NOMO-1 treated with DMSO at 0.1 percent for 48 hours (cell line): ENCODE results near the gene TRIB2.

Source experiments
- DNase-seq: peaks from one replicate; lab custom pipeline; 2025; ENCODE audit not compliant: unreplicated experiment; lab: John Stamatoyannopoulos, UW

TRIB2 gene

DNA sequence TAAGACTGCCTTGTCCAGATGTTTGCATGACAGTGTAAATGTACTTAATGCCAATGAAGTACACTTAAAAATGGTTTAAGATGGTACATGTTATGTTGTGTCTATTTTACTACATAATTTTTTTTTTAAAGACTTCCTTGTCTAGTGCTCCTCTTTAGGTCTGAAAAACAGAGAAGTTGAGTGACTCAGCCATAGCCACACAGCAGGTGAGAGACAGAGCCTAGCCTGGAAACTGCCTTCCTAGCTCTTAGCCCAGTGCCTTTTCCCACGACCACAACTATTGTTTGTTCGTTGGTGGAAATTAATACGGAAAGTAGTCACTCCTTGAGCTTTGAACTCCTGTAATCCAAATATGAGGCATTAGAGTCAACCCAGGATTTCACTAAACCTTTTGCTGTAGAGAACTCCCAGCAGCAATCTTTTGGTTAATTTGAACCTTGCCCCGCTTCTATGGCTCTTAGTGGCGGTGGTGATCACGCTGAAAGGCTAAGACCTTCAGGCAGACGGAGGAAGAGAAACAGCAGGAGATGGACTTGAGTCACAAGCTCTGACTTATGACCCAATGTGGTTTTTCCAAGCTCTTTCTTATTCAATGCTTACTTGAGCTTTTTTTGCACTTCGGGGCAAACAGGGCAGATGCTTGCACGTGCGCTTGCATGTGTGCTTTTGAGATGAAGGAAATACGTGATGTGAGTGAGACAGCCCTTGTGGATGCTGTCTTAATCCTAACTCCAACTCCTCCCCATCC is 21.2 kb downstream of the TRIB2 start:
- no peak for DNase-seq

DNA sequence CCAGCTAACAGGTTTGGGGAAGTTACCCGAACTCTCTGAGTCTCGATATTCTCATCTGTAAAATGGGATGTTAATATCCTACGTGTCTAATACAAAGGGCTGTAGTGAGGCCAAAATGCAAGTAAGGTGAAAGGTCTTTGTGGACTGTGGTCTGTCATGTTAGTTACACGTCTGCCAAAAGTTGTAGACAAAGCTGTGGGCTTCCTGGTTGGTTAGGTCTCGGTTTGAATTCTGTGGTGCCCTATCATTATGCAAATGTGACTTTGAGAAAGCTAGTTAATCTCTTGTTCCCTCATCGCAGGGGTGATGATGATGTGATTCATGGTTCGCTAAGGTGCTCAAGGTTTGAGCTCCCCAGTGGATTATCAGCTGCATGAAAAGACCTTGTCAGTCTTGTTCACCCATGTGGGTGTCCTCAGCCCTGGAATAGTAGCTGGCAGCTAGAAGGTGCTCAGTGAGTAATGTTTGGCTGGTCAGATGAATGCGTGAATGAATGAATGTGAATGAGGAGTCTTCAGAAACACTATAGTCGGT is 23.1 kb downstream of the TRIB2 start:
- no peak for DNase-seq

DNA sequence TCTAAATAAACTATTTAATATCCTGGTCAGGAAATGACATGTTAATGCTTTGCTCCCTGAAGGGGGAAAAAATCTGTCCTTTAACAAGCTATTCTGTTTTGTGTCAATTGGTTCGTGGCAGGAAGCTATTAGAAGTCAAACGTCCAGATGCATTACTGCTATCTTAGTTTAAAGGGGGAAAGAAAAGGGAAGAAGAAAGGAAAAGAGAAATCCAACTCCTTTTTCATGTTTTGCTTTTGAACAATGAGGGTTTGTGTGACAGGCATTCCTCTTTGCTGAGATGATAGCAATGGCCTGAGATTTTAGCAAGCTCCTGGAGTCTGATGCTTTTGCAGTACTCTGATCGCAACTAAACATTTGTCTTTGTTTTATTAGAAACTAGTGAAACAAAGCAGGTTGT is 24.6 kb downstream of the TRIB2 start:
- DNase-seq = no peak

DNA sequence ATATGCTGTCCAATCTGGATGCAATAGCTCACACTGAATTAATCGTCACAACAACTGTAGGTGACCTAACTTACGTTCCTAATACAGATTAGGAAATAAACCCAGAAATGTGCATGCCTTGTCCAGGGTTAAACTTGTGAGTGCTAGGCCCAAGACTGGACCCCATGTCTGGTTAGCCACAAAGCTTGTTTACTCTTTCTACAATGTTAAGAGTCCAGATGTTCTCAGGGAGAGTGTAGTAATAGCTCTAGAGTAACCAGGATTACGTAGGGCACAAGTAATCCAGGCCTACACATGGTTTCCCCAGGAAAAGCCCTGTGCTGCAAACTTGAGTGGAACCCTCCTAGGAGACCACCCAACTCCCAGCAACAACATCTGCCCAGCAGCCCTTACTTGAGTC is 26.2 kb downstream of the TRIB2 start:
- DNase-seq = no peak

DNA sequence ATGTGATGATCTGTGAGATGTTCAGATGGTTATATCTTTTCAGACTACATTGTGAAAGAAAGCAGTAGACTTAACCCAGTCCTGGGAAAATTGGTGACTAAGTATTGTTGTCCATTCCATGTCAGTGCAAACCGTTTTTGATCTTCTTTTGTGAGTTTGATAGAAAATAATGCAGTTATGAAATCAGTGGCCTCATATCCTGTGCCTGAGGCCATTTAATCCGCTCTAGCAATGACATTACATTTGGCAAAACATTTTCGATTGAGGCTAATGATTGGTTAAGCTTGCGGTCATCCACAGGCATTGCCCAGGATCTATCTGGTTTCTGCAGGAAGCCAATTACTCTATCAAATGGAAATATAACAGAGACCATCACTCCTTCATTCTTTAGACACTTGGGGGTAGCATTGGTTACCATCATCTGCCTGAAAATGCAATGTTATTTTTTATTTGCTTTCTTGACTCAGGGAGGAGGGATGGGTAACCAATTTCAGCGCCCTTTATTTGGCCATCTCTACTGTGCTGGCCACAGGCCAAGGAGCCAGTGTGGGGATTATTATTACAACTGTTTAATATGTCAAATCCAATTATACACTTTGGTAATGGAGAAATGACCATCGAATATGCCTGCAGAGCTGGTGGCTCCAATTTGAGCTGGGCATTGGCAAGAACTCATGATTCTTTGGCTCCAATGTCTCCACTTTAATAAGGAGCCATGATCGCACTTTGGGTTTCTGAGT is 33.6 kb downstream of the TRIB2 start:
- no peak for DNase-seq

DNA sequence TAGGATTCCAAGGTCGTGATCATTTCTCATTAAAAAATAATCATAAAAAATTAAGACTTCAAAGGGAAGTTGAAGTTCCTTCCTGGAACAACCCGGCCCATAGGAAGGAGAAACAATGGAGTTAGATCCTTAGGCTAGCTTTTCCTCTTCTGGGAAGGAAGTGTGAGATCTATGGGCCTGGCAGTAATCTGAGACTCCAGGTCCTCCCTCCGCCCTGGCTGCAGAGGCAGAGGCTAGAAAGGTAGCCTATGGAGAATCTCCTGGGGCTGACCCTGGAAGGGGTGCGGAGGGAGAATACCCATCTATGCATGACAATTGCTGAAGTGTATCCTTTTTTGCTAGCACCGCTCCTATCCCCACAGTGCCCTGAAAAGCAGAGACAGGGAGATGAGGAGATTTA is 37.9 kb downstream of the TRIB2 start:
- DNase-seq = no peak

DNA sequence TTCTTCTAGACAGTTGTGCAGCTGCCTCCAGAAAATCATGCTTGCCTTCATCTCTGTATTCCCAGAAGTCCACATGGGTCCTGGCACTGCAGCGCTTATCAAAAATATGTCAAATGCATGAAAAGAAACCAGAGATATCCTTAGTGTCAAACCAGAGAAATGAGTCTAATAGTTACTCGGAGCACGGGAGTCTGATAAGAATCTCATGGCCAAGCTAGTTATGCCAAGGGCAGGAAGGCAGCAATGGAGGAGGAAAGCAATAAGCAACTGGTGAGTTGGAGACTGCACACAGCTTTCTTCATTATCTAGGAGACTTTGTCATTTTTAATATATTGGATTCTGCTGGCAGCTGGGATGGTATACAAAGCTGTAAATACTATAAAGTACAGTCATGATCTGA is 38.6 kb downstream of the TRIB2 start:
- DNase-seq = no peak

DNA sequence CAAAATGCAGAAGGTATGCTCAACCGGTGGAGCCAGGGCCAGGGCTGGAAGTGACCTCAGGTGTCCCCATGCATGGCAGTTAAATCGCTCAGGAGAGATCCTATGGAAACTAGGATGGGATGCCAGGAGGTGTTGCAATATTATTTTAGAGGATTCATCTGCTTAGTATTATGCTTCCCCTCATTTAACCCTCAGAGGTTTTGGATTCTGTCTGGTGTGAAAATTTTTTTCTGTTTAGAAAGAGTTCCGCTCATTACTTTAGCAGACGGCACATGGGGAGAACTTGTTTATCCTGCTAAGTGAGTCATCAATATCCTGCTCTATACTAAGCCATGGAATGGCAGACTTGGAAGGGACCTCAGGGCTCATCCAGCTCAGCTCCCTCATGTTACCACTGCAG is 42.5 kb downstream of the TRIB2 start:
- no peak for DNase-seq

DNA sequence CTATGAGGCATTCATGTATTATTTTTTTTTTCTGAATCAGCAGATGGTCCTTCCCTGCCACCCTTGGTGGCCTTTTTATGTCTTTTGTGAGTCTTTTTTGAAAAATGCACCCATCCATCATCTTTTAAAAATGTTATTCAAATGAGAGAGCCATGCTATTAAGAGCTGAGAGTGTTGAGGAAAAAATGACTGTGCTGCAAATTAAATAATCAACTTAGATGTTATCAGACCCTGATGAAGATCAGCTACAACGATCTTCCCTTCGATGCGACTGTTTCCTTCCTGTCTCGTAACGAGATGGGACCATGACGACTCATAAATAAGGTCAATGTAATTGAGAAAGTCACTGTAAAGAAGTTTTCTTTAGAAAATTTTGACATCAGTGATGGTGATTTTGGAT is 44.4 kb downstream of the TRIB2 start:
- no peak for DNase-seq

DNA sequence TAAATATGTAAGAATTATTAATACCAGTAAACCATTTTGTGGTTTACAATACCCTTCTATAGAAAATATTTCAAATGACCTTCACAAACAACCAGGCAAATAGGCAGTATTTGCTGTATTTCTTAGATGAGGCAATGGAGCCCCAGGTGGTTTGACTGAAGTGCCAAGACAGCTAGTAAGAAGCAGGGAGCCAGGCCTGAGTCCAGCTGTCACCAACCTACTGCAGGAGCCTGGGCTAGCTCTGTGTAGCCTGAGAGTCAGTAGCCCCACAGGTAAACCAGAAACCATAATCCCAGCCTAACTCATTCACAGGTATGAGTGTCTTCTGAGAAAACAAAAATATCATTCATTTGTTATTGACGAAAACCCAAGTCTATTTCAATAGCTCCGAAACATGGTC is 45.6 kb downstream of the TRIB2 start:
- DNase-seq = no peak

DNA sequence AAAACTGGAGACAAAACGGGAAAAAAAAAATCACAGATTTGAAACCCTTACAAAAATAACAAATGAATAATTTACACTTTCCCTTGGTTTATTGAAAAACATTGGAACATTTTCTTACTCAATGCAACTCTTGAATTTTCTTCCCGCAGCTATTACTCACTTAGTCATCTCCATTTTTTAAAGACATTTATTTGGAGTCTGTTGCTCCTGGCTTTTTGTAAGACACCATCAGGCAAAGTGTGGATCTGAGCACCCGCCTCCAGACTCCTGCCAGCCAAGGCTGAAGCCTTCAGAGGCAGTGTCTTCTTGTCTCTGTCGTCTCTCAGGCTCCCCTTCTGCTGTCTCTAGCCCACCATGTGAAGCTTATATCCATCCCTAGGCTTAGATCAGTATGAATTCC is 46.2 kb downstream of the TRIB2 start:
- DNase-seq = no peak

DNA sequence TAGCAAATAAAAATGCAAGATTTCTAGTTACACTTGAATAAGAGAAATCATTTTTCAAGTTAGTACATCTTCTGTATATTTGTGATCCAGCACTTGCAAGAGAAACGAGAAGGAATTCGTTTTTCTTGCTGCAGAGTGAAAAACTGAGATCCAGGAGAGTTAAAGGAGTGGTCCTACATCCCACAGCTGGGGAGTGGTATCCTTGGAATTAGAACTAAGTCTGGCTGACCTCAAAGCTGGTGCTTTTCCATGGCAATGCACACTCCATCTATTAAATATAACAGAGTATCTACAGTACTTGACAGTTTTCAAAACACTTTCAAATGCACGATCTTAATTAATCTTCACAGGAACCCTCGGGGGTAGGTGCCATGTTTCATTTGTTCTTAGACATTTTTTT is 46.8 kb downstream of the TRIB2 start:
- DNase-seq = no peak

DNA sequence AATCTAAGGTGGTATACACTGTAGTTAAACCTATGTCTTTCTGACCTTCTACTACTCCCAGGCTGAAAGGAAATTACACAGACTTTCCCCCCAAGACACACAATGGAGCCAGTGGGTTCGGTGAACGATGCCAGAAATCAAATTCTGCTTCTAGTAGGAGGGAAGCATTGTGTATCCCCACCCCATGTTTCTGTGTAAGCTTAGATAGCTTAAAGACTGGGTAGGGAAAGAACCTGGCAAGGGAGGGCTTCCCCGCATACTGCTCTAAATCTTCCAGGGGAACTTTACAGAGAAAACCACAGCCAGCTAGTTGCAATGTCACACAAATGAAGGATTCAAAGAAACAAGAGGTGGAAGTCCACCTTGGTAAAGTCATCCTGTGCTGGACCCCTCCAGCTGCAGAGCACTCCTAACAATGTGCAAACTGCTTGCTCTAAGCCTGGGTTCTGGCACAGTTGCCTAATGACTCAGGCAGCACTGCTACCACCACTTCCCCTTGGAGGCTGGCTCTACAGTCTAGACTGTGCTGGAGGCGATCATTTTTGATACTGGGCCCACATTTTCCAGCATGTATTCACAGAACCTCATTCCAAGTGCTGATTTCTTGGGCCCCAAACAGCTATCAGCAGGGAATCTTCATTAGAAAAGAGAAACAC is 47.5 kb downstream of the TRIB2 start:
- DNase-seq = no peak

DNA sequence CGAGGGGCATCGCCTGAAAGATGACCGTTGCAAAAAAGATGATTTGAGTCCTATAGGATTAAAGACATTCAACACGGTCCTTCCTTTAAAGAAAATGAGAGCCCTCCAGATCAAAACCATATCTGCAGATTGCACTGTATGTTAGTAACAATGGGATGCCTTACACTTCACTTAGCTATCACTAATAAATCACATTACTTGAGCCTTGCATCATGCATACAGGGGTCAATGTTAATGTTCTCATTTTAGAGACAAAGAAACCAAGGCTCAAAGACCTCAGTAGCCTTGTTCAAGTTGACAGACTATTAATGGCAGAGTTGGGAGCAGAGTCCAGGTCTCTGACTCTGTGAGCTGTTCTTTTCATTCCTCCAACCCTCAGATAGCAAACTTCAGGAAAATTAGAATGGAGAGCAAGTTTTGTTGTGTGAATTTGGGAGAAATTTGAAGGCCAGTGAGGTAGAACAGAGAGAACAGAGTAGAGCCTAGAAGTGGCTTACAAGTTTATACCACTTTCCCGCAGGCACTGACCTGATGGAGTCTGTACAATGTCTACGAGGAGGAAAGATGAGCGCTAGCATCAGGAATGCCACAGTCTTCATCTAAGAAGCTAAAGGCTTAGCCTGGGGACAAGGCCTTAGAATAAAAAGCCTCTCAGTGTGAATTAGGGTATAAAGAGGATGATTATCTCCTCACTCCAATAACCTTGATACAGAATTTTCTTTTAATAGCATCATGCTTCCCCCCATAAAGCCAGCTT is 48.3 kb downstream of the TRIB2 start:
- DNase-seq = no peak

DNA sequence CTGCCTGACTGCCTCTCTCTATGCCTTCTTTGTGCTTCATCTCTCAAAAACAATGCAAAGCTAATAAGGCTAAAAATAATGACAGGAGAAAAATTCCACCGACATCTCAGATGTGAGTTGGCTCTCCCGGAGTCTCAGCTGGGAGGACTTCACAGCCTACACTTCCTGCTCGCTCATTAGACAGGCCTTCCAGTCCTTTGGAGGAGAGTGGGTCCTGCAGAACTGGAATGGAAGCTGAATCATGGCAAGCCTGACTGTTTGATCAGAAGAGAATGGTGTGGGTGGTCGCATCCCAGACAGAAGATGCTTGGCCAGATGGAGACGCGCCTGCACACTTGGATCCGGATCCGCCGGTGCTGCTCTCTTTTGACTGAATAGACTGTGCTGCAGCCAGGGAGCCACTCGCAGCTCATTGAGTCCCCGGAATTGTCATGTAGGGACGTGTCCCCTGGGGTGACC is 49.7 kb downstream of the TRIB2 start:
- DNase-seq = no peak

DNA sequence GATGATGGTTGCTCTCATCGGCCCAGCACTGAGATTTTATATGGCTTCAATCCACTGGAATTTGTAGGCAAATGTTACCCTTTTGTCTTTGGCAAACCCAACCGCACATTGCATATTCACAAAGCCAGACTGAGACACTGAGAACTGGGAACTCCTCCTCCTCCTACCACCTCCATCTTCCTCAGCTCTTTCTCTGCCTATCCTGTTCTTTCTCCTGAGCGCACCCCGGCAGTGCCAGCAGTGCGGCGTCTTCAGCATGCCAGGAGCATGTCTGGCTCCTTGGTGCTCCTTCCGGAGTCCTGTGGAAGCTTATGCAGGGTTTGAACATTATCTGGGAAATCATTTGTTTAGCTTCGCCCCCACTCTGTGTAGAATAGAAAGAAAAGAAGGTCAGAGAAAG is 50.8 kb downstream of the TRIB2 start:
- no peak for DNase-seq

DNA sequence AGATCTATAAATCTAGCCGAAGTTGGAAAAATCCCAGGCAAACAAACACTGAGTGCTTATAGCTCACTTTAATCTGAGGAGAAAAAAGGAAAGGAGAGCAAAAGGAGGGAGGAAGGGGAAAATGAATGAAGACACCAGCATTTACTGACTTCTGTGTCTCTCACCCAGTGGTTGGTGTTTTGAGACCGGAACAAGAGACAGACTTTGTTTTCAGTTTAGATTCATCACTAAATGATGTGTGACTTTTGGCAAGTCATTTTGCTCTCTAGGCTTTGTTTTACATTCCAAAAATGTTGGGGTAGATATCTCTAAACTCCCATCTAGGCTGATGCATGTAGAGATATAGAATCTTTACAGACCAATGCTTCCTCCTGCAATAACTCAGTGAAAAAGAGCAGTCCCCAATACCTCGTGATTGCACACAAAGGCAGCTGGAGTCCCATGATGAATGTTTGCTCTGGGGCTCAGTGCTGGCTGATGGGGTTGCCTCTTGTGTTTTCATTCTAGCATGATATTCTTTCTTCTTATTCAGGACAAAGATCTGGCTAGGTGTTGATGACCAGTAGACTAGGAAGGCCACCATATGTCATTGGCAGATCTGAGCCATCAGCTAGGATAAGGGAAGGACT is 51.4 kb downstream of the TRIB2 start:
- DNase-seq = no peak

DNA sequence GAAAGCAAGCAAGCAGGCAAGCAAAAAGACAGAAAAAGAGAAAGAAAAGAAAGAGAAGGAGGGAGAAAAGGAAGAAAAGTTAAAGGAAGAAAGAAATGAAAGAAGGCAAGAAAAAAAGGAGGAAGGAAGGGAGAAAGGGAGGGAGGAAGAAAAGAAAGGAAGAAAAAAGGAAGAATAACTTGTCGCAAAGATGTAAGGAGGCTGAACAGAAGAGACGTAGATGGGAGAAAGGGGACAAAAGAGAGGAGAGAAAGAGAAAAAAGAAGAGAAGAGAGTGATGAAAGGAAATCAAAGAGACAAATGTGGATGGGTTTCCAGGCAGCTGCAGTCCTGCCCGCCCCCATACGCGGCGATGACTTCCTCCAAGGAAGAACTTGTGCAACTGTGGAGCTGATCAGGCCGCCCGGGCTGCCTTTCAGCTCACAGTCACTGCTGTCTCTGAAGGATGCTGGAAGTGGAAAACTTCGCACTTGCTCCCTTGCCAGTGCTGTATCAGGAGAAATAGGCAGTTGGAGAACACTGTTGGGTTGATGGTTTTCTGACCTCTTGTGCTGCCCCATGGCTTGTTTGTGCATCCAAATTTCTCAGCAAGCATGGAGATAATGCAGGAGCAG is 52.9 kb downstream of the TRIB2 start:
- DNase-seq = peak; percentile 35

DNA sequence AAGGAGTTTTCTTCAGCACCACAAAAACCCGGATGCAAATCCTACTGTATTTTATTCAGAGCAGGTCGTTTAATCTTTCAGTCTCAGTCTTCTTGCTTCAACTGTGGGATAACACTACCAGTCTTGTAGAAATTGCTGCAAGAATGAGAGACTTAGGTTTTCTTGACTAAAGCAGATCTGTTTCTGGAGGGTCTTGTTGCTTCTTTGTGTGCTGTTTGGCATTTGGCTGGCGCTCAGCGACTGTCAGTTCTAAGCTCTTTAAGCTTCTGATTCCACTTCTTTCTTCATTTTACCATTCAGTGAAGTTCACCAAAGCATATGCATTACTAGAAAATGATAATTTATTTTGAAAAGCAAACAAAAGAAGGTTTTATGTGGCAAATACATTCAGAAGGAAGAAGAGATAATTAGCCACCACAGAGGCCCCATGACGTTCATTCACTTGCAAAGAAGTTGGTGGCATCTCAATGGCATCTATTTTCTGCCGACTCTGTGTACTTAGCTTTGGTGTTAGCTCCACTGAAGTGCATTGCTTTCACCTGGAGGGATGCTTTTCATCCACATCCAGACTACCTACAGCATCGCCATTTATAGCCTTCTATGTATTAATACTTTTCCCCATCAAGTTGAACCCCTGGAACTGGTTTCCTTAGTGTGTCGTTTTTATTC is 53.7 kb downstream of the TRIB2 start:
- no peak for DNase-seq

DNA sequence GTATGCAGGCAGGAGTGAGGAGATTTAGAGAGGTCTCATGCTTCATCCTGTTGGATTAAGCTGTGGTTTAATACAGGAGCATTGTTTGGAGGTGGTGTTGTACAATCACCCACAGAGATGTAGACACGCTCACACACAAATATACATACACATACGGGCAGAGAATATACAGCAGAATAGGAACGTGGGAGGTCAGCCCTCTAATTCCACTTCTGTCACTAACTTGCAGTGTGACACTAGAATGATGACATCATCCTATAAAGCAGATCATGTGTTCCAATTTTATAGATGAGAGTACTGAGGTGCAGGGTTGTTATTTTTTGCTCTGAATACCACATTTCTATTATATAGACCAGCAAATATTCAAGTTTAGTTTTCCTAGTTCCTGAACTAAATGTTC is 54.4 kb downstream of the TRIB2 start:
- no peak for DNase-seq
